Adrenal gland (tissue), 5 donors: ENCODE data around the gene GPT2.

Experiments
- CTCF ChIP-seq, 6 experiments: fragments of 450-650 bp in 4 of 6; fragments of 200-600 bp in 2 of 6; sonication (generic) in 1 of 6; IDR thresholded peaks; 1 replicate in 5 of 6; 2 replicates in 1 of 6; pipeline versions ENCODE4 v1.5.1 to v1.8.0; 2016 to 2021; ENCODE audit warnings: antibody characterized with exemption in 6 of 6, mild to moderate bottlenecking in 2 of 6, moderate library complexity in 1 of 6
- POLR2A ChIP-seq, 2 donors: fragments of 450-650 bp; IDR thresholded peaks; one replicate each; pipeline ENCODE4 v1.6.1; 2017; ENCODE audit warnings: antibody characterized with exemption in 2 of 2, mild to moderate bottlenecking in 2 of 2, moderate library complexity in 1 of 2
- donor health status: DM: no; HTN: no; CAD: no.

DNA sequence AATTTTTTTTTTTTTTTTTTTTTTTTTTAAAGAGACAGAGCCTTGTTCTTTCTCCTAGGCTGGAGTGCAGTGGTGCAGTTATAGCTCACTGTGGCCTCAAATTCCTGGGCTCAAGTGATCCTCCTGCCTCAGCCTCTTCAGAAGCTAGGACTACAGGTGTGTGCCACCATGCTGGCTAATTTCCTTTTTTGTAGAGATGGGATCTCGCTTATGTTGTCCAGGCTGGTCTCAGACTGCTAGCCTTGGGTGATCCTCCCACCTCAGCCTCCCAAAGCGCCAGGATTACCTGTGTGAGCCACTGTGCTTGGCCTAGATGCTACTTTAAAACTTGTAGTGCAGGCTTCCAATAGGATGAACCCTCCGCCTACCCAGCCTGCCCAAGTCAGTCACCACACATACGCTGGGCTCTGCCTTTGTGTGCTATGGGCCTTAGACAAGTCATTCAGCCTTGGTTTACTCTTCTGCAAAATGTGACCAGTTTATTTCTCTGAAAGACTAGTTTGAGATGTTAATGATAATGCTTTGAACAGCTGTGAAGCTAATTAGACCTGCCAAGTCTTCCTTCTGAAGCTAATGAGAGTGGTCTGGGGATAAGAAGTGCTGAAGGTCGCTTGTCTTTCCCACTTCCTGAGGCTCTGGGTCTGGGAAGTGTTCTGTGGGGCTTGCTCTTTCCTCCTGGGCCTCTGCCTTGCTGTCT lies 5.2 kb downstream of the GPT2 start:
- TF ChIP-seq POLR2A (IDR thresholded peaks at IDR 0.05) = no peak
- no peak for TF ChIP-seq CTCF (IDR thresholded peaks at IDR 0.05)
